ENCODE data around the gene DNMBP. TPM values are rescaled to one million over a fixed set of nuclear protein-coding genes. Genes with fewer than 3 reads are reported as not detected.
"Not testable (repeated sequence)": the region's sequence is repeated elsewhere in the genome, so short reads cannot be mapped to it uniquely, and the experiment has no call there.

Gene DNMBP
- total and polyA plus RNA-seq, 2 of the 4 experiments (the other 2 are of a cell fraction), result 10.9 to 13.6 TPM

GRCh38 chr10:99993701-99994689, 15.8 kb downstream of the DNMBP start (continued):
- TF ChIP-seq, protein P1, sequence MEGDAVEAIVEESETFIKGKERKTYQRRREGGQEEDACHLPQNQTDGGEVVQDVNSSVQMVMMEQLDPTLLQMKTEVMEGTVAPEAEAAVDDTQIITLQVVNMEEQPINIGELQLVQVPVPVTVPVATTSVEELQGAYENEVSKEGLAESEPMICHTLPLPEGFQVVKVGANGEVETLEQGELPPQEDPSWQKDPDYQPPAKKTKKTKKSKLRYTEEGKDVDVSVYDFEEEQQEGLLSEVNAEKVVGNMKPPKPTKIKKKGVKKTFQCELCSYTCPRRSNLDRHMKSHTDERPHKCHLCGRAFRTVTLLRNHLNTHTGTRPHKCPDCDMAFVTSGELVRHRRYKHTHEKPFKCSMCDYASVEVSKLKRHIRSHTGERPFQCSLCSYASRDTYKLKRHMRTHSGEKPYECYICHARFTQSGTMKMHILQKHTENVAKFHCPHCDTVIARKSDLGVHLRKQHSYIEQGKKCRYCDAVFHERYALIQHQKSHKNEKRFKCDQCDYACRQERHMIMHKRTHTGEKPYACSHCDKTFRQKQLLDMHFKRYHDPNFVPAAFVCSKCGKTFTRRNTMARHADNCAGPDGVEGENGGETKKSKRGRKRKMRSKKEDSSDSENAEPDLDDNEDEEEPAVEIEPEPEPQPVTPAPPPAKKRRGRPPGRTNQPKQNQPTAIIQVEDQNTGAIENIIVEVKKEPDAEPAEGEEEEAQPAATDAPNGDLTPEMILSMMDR (conservative IDR thresholded peaks at IDR 0.05; ENCODE audit: low read depth, low read length), result no peak
- TF ChIP-seq RFX5 (IDR thresholded peaks at IDR 0.05; ENCODE audit: low read depth, low read length), result no peak

- H3K9me3 ChIP-seq (ENCODE audit: control insufficient read depth, insufficient read depth, low read length); H2BK5ac ChIP-seq (ENCODE audit: low read depth, low read length, poor library complexity, severe bottlenecking); H2AFZ ChIP-seq (replicated peaks; ENCODE audit: low read length, poor library complexity); H2AK5ac ChIP-seq (ENCODE audit: low read depth, low read length); H3K36me3 ChIP-seq (ENCODE audit: control insufficient read depth, insufficient read depth, low read length); intact Hi-C loops (cut with micrococcal nuclease); H4K5ac ChIP-seq (ENCODE audit: low read depth, low read length); H3K4me2 ChIP-seq (ENCODE audit: low read depth, low read length); H3K27ac ChIP-seq (ENCODE audit: insufficient read depth, low read length); dilution Hi-C loops (cut with HindIII; ENCODE audit: low sequenced_read_pairs, unreplicated experiment); BruUV-seq (replicated peaks); H3K23ac ChIP-seq (ENCODE audit: low read depth, low read length); H2BK20ac ChIP-seq (ENCODE audit: low read depth, low read length); H3K9ac ChIP-seq (ENCODE audit: low read depth, low read length); H4K20me1 ChIP-seq (ENCODE audit: insufficient read depth, low read length); H3K4ac ChIP-seq (ENCODE audit: low read depth, low read length); H2AK9ac ChIP-seq (replicated peaks; ENCODE audit: low read depth, low read length, poor library complexity); H4K91ac ChIP-seq (ENCODE audit: insufficient read depth, low read depth, low read length); H3K27me3 ChIP-seq (ENCODE audit: control insufficient read depth, insufficient read depth, low read length); H2BK15ac ChIP-seq (ENCODE audit: low read depth, low read length); ATAC-seq (ENCODE audit: low read depth); DNase-seq; H3K9me1 ChIP-seq (ENCODE audit: insufficient read depth, low read length); POLR2A ChIA-PET (ENCODE audit: unreplicated experiment); H2BK120ac ChIP-seq (ENCODE audit: low read depth, low read length); H3K18ac ChIP-seq (ENCODE audit: low read depth, low read length); H4K8ac ChIP-seq (ENCODE audit: low read depth in 2 of 2, low read length in 2 of 2); H3K14ac ChIP-seq (replicated peaks; ENCODE audit: low read depth, low read length); H3K56ac ChIP-seq (ENCODE audit: extremely low read depth, insufficient read depth, low read length); in situ Hi-C loops (cut with MboI; ENCODE audit: low sequenced_read_pairs); H3K4me3 ChIP-seq (ENCODE audit: insufficient read depth, low read depth, low read length): not testable (repeated sequence)
- CTCF ChIA-PET, result interaction anchor here (0.9 to 1.1 kb wide), 2 partner anchors 35 to 140 kb away, joined by 3 to 4 read pairs; no protein-coding TSS in a partner anchor
- no CpG with 5 or more reads among the region's 5 CpGs for WGBS, 2 experiments (ENCODE audit: extremely low coverage in 2 of 2, insufficient read length in 1 of 2)
- TF ChIP-seq CEBPB (IDR thresholded peaks at IDR 0.05; ENCODE audit: low read depth, low read length), result peak; percentile 41; the same call in 1 of the 2 replicates
- H3K79me1 ChIP-seq (ENCODE audit: low read depth in 1 of 2, low read length in 2 of 2), result peaks cover 21 to 71% of the 10 kb centered on the region in 2 experiments
- H3K4me1 ChIP-seq (ENCODE audit: control insufficient read depth, insufficient read depth, low read length), result peaks cover 20% of the 10 kb centered on the region
Observed at GRCh38 chr10:99985637-99986036, 24.1 kb downstream of the DNMBP start.
